Mesenchymal stem cell (in vitro differentiated cells and primary cell): ENCODE measurements around the gene PRRT3.

Experiments used
- DNase-seq: peaks from one replicate; pipeline ENCODE4 v3.0.0-alpha.2; 2013
- H2AFZ ChIP-seq: one replicate; pipeline ENCODE4 v1.6.1; 2013; ENCODE audit warnings: low read depth, mild to moderate bottlenecking, control low read depth, inconsistent platforms, low read length, moderate library complexity
- H2AK5ac ChIP-seq: 2 replicates; pipeline ENCODE4 v1.6.1; 2013; ENCODE audit warnings: low read length, moderate library complexity, mild to moderate bottlenecking, inconsistent platforms; ENCODE audit not compliant: severe bottlenecking
- H2BK120ac ChIP-seq: one replicate; pipeline ENCODE4 v1.6.1; 2013; ENCODE audit warnings: low read depth, mild to moderate bottlenecking, inconsistent platforms, low read length, moderate library complexity
- H2BK12ac ChIP-seq, 2 experiments: one replicate each; pipeline ENCODE4 v1.6.1; 2013; ENCODE audit warnings: inconsistent platforms in 2 of 2, low read length in 2 of 2, mild to moderate bottlenecking in 2 of 2, moderate library complexity in 2 of 2, control low read depth in 1 of 2
- H2BK15ac ChIP-seq: one replicate; pipeline ENCODE4 v1.6.1; 2013; ENCODE audit warnings: mild to moderate bottlenecking, low read depth, inconsistent platforms; ENCODE audit not compliant: poor library complexity, severe bottlenecking
- H2BK5ac ChIP-seq: 2 replicates; pipeline ENCODE4 v1.6.1; 2013; ENCODE audit warnings: low read depth, mild to moderate bottlenecking, low read length, control low read depth, inconsistent platforms; ENCODE audit not compliant: poor library complexity, severe bottlenecking
- H3K14ac ChIP-seq, 2 experiments: one replicate each; pipeline ENCODE4 v1.6.1; 2013; ENCODE audit warnings: inconsistent platforms in 2 of 2, low read length in 2 of 2, control low read depth in 1 of 2, mild to moderate bottlenecking in 1 of 2, moderate library complexity in 1 of 2
- H3K18ac ChIP-seq, 2 experiments: one replicate each; pipeline ENCODE4 v1.6.1; 2013; ENCODE audit warnings: inconsistent platforms in 2 of 2, low read length in 2 of 2, control low read depth in 1 of 2, low read depth in 1 of 2, mild to moderate bottlenecking in 1 of 2
- H3K23ac ChIP-seq, 2 experiments: one replicate each; pipeline ENCODE4 v1.6.1; 2013; ENCODE audit warnings: inconsistent platforms in 2 of 2, low read length in 2 of 2, mild to moderate bottlenecking in 2 of 2, moderate library complexity in 2 of 2, control low read depth in 1 of 2
- H3K27ac ChIP-seq: 2 replicates; pipeline ENCODE4 v1.5.1; 2013; ENCODE audit warnings: mild to moderate bottlenecking, moderate library complexity, low read length, control low read depth, inconsistent platforms; ENCODE audit not compliant: poor library complexity, severe bottlenecking
- H3K27me3 ChIP-seq, 2 experiments: 2 replicates each; pipeline versions ENCODE4 v1.6.1 to v1.7.0; 2013; ENCODE audit warnings: low read length in 2 of 2, mild to moderate bottlenecking in 2 of 2, moderate library complexity in 2 of 2, control low read depth in 1 of 2, inconsistent platforms in 1 of 2; ENCODE audit not compliant: control insufficient read depth in 1 of 2, insufficient read depth in 1 of 2
- H3K36me3 ChIP-seq, 2 experiments: 2 replicates each; pipeline versions ENCODE4 v1.6.1 to v1.7.0; 2013; ENCODE audit warnings: low read length in 2 of 2, control low read depth in 1 of 2, inconsistent platforms in 1 of 2, low read depth in 1 of 2, mild to moderate bottlenecking in 1 of 2; ENCODE audit not compliant: insufficient read depth in 2 of 2, control insufficient read depth in 1 of 2
- H3K4ac ChIP-seq, 2 experiments: one replicate each; pipeline ENCODE4 v1.6.1; 2013; ENCODE audit warnings: inconsistent platforms in 2 of 2, low read length in 2 of 2, mild to moderate bottlenecking in 2 of 2, moderate library complexity in 2 of 2, control low read depth in 1 of 2, low read depth in 1 of 2
- H3K4me1 ChIP-seq: 2 replicates; pipeline ENCODE4 v1.6.1; 2013; ENCODE audit warnings: low read depth, low read length, control low read depth; ENCODE audit not compliant: control insufficient read depth, insufficient read depth
- H3K4me2 ChIP-seq: 2 replicates; pipeline ENCODE4 v1.6.1; 2013; ENCODE audit warnings: low read length, mild to moderate bottlenecking, inconsistent platforms; ENCODE audit not compliant: poor library complexity, severe bottlenecking
- H3K4me3 ChIP-seq, 2 experiments: 2 replicates each; pipeline versions ENCODE4 v1.5.1 to v1.7.0; 2013; ENCODE audit warnings: low read length in 2 of 2, mild to moderate bottlenecking in 2 of 2, control low read depth in 1 of 2, low read depth in 1 of 2; ENCODE audit not compliant: insufficient read depth in 1 of 2
- H3K79me1 ChIP-seq: replicated peaks from 2 replicates; pipeline ENCODE4 v1.6.1; 2013; ENCODE audit warnings: mild to moderate bottlenecking, control low read depth, low read length, inconsistent platforms; ENCODE audit not compliant: poor library complexity, severe bottlenecking
- H3K9ac ChIP-seq: 2 replicates; pipeline ENCODE4 v1.7.0; 2013; ENCODE audit warnings: mild to moderate bottlenecking, low read length, moderate library complexity
- H3K9me3 ChIP-seq: 2 replicates; pipeline ENCODE4 v1.7.0; 2013; ENCODE audit warnings: mild to moderate bottlenecking, low read length; ENCODE audit not compliant: control insufficient read depth
- H4K8ac ChIP-seq: one replicate; pipeline ENCODE4 v1.6.1; 2013; ENCODE audit warnings: inconsistent platforms, mild to moderate bottlenecking, low read length, moderate library complexity
- H4K91ac ChIP-seq: one replicate; pipeline ENCODE4 v1.6.1; 2013; ENCODE audit warnings: mild to moderate bottlenecking, low read length, inconsistent platforms
- WGBS: methylation state at CpG from one replicate; pipeline ENCODE4 v1.1.7; 2013; ENCODE audit warnings: mixed read lengths; 5-methylcytosine and 5-hydroxymethylcytosine counted together

The PRRT3 gene

GRCh38 chr3:9969632-9970019, 17.4 kb upstream of the PRRT3 start:
- Histone ChIP-seq H4K91ac (no peak overlapping the region), H3K9ac (peak overlapping the region; percentile 70), H4K8ac (no peak overlapping the region), H3K4ac (no peak overlapping the region), H3K18ac (no peak overlapping the region), H3K27ac (no peak overlapping the region), H3K9me3 (no peaks in the 10 kb centered on the region), H3K4me2 (no peak overlapping the region), H3K36me3 (peaks cover 26 to 81% of the 10 kb centered on the region in 2 experiments), H3K27me3 (no peaks in the 10 kb centered on the region), H3K23ac (no peak overlapping the region), H3K14ac (no peak overlapping the region), H3K79me1 (peaks cover 11% of the 10 kb centered on the region), H2BK12ac (no peak overlapping the region), H2BK120ac (no peak overlapping the region), H2BK15ac (no peak overlapping the region), H3K4me1 (no peaks in the 10 kb centered on the region), H2BK5ac (no peak overlapping the region), H2AFZ (no peak overlapping the region), H2AK5ac (no peak overlapping the region), H3K4me3 (peak overlapping the region in 1 of 2 experiments; percentile 18)
- 94% methylated on average over 4 of the region's 4 CpGs for WGBS
- no peak for DNase-seq

- no peak overlapping the region for H3K27ac ChIP-seq
- H3K9me3 ChIP-seq: no peaks in the 10 kb centered on the region
- no peak overlapping the region for H2BK120ac ChIP-seq
- H3K23ac ChIP-seq: no peak overlapping the region
- no peak overlapping the region for H3K9ac ChIP-seq
- H4K8ac ChIP-seq: no peak overlapping the region
- H3K79me1 ChIP-seq: peaks cover 6% of the 10 kb centered on the region
- no peak overlapping the region for H2AK5ac ChIP-seq
- H3K4me3 ChIP-seq: no peak overlapping the region
- H3K36me3 ChIP-seq: peaks cover 18 to 83% of the 10 kb centered on the region in 2 experiments
- no peaks in the 10 kb centered on the region for H3K27me3 ChIP-seq
- H2BK15ac ChIP-seq: no peak overlapping the region
- no peak overlapping the region for H3K4me2 ChIP-seq
- H3K18ac ChIP-seq: no peak overlapping the region
- WGBS: 96% methylated on average over 1 of the region's 2 CpGs
- DNase-seq: no peak
- H3K4ac ChIP-seq: no peak overlapping the region
- no peak overlapping the region for H3K14ac ChIP-seq
- H2BK5ac ChIP-seq: no peak overlapping the region
- H3K4me1 ChIP-seq: no peaks in the 10 kb centered on the region
- H2BK12ac ChIP-seq: no peak overlapping the region
- H4K91ac ChIP-seq: no peak overlapping the region
- no peak overlapping the region for H2AFZ ChIP-seq
Observed at GRCh38 chr3:9966841-9967240, 14.6 kb upstream of the PRRT3 start.

- H3K4me1 ChIP-seq: no peaks in the 10 kb centered on the region
- no peak overlapping the region for H2AK5ac ChIP-seq
- no peak overlapping the region for H3K4ac ChIP-seq
- H3K79me1 ChIP-seq: peaks cover 2% of the 10 kb centered on the region
- H3K23ac ChIP-seq: no peak overlapping the region
- peaks cover 21 to 84% of the 10 kb centered on the region in 2 experiments for H3K36me3 ChIP-seq
- no peak overlapping the region for H2BK12ac ChIP-seq
- H2BK15ac ChIP-seq: no peak overlapping the region
- no peaks in the 10 kb centered on the region for H3K27me3 ChIP-seq
- H3K9me3 ChIP-seq: no peaks in the 10 kb centered on the region
- H2BK120ac ChIP-seq: no peak overlapping the region
- no peak overlapping the region for H4K91ac ChIP-seq
- no peak overlapping the region for H3K18ac ChIP-seq
- H2BK5ac ChIP-seq: no peak overlapping the region
- no peak overlapping the region for H4K8ac ChIP-seq
- 100% methylated on average over 4 of the region's 6 CpGs for WGBS
- H3K4me3 ChIP-seq: no peak overlapping the region
- no peak overlapping the region for H3K14ac ChIP-seq
- H3K4me2 ChIP-seq: no peak overlapping the region
- no peak for DNase-seq
- no peak overlapping the region for H2AFZ ChIP-seq
- H3K9ac ChIP-seq: no peak overlapping the region
- no peak overlapping the region for H3K27ac ChIP-seq
Observed at GRCh38 chr3:9965200-9965875, 13.1 kb upstream of the PRRT3 start.

- Histone ChIP-seq H2BK15ac (no peak overlapping the region), H3K23ac (no peak overlapping the region), H2BK5ac (no peak overlapping the region), H3K18ac (no peak overlapping the region), H3K9ac (peak overlapping the region; percentile 8), H3K14ac (no peak overlapping the region), H3K36me3 (peaks cover 4 to 20% of the 10 kb centered on the region in 2 experiments), H3K4me1 (peaks cover 8% of the 10 kb centered on the region), H4K8ac (no peak overlapping the region), H3K27me3 (no peaks in the 10 kb centered on the region), H3K4me2 (no peak overlapping the region), H2AK5ac (no peak overlapping the region), H3K4ac (no peak overlapping the region), H3K27ac (no peak overlapping the region), H2BK12ac (no peak overlapping the region), H2BK120ac (no peak overlapping the region), H3K9me3 (no peaks in the 10 kb centered on the region), H4K91ac (no peak overlapping the region), H2AFZ (no peak overlapping the region), H3K79me1 (no peaks in the 10 kb centered on the region), H3K4me3 (no peak overlapping the region)
- WGBS: 61% methylated on average over 4 of the region's 5 CpGs
- no peak for DNase-seq
Observed at GRCh38 chr3:9957214-9957613, 5.0 kb upstream of the PRRT3 start.
